ENCODE results near the gene MSGN1.

DNA sequence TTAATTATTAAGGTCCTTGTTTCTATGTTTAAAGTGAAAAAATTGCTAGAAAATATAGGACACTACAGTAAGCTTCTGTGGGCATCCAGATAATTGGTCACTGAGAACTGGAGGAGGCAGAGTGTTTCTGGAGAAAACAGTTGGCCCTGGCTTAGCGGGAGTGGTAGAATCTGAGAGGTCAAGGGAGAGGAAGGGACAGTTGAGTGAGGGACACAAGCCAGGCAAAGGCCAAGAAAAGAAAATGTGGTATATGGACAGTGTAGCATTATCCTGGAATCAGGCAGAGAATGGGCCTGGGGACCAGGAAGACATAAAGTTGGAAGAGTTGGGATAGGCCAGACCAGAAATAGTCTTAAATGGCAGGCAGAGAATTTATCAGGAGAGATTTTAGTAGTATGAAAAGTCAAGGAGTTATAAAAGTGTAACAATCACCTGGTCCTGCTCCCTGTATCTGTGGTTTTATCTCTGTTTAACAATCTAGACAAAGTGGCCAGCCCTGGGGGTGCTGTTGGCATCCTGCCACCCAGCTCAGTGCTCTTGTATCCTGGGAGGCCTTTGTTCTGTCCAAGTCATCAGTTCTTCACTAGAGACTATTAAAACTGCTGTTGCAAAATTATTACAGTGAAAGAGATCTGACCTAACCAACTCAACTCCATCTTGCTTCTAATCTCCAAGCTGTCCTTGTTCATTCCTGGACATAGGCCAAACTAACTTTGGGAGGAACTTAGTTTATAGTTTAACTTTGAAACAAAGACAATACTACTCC, 15.4 kb upstream of the MSGN1 start:
- TF ChIP-seq, protein P1, sequence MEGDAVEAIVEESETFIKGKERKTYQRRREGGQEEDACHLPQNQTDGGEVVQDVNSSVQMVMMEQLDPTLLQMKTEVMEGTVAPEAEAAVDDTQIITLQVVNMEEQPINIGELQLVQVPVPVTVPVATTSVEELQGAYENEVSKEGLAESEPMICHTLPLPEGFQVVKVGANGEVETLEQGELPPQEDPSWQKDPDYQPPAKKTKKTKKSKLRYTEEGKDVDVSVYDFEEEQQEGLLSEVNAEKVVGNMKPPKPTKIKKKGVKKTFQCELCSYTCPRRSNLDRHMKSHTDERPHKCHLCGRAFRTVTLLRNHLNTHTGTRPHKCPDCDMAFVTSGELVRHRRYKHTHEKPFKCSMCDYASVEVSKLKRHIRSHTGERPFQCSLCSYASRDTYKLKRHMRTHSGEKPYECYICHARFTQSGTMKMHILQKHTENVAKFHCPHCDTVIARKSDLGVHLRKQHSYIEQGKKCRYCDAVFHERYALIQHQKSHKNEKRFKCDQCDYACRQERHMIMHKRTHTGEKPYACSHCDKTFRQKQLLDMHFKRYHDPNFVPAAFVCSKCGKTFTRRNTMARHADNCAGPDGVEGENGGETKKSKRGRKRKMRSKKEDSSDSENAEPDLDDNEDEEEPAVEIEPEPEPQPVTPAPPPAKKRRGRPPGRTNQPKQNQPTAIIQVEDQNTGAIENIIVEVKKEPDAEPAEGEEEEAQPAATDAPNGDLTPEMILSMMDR (conservative IDR thresholded peaks at IDR 0.05) = no peak
- TF ChIP-seq EZH2 (IDR thresholded peaks at IDR 0.05; ENCODE audit: low read depth) = no peak

Data from PC-9 (cell line).